GM18873 (cell line): ENCODE results near the gene CNTN4.
"Not testable (repeated sequence)": the region's sequence is repeated elsewhere in the genome, so short reads cannot be mapped to it uniquely, and the experiment has no call there.

Experiments used
- ATAC-seq: cut with Tn5 transposase; IDR thresholded peaks from one replicate; pipeline ENCODE4 v1.9.1; 2021; ENCODE audit warnings: mild to moderate bottlenecking, moderate library complexity, moderate number of reproducible peaks; ENCODE audit not compliant: unreplicated experiment, low FRiP score

Gene CNTN4

GRCh38 chr3:2993130-2993529 lies 894.5 kb downstream of the CNTN4 start:
- not testable (repeated sequence) for ATAC-seq

GRCh38 chr3:2993736-2994135 lies 895.1 kb downstream of the CNTN4 start:
- no peak for ATAC-seq

- ATAC-seq = no peak
These were observed 896.5 kb downstream of the CNTN4 start for GRCh38 chr3:2995195-2995594.

- no peak for ATAC-seq
These were observed 906.6 kb downstream of the CNTN4 start for GRCh38 chr3:3005146-3005744.

GRCh38 chr3:3013317-3014052 lies 914.8 kb downstream of the CNTN4 start:
- no peak for ATAC-seq

GRCh38 chr3:3015185-3016089 lies 916.8 kb downstream of the CNTN4 start:
- ATAC-seq = no peak

GRCh38 chr3:3016226-3016625 lies 917.6 kb downstream of the CNTN4 start:
- no peak for ATAC-seq

GRCh38 chr3:3020209-3020608 lies 921.5 kb downstream of the CNTN4 start:
- ATAC-seq = no peak

- ATAC-seq = no peak
These were observed 924.6 kb downstream of the CNTN4 start for GRCh38 chr3:3023111-3023745.

- ATAC-seq = peak; percentile 94
These were observed 929.4 kb downstream of the CNTN4 start for GRCh38 chr3:3027976-3028567.

- no peak for ATAC-seq
These were observed 932.7 kb downstream of the CNTN4 start for GRCh38 chr3:3031326-3031725.

GRCh38 chr3:3037156-3037555 lies 938.5 kb downstream of the CNTN4 start:
- ATAC-seq = no peak

GRCh38 chr3:3038201-3038991 lies 939.7 kb downstream of the CNTN4 start:
- ATAC-seq = no peak

GRCh38 chr3:3053974-3054373 lies 955.3 kb downstream of the CNTN4 start:
- ATAC-seq = no peak

GRCh38 chr3:3059645-3060044 lies 961.0 kb downstream of the CNTN4 start:
- ATAC-seq = no peak

GRCh38 chr3:3064297-3064696 lies 965.6 kb downstream of the CNTN4 start:
- no peak for ATAC-seq

- ATAC-seq = no peak
These were observed 967.2 kb downstream of the CNTN4 start for GRCh38 chr3:3065876-3066275.

- peak; percentile 67 for ATAC-seq
These were observed 967.7 kb downstream of the CNTN4 start for GRCh38 chr3:3066378-3066777.

- no peak for ATAC-seq
These were observed 968.2 kb downstream of the CNTN4 start for GRCh38 chr3:3066910-3067309.
